Measurements from ENCODE around the gene RESP18. TPM values are rescaled to one million over a fixed set of nuclear protein-coding genes. Genes with fewer than 3 reads are reported as not detected.
"Not testable (repeated sequence)": the region's sequence is repeated elsewhere in the genome, so short reads cannot be mapped to it uniquely, and the experiment has no call there.

RESP18 gene
- polyA plus RNA-seq, 4 donors, result not detected

GRCh38 chr2:219293736-219294231 is 38.8 kb downstream of the RESP18 start:
- DNase-seq (ENCODE audit: low read depth in 4 of 4, low spot score in 3 of 4), result no peak

GRCh38 chr2:219292616-219293015 is 39.9 kb downstream of the RESP18 start:
- no peak for DNase-seq (ENCODE audit: low read depth in 4 of 4, low spot score in 3 of 4)

DNA sequence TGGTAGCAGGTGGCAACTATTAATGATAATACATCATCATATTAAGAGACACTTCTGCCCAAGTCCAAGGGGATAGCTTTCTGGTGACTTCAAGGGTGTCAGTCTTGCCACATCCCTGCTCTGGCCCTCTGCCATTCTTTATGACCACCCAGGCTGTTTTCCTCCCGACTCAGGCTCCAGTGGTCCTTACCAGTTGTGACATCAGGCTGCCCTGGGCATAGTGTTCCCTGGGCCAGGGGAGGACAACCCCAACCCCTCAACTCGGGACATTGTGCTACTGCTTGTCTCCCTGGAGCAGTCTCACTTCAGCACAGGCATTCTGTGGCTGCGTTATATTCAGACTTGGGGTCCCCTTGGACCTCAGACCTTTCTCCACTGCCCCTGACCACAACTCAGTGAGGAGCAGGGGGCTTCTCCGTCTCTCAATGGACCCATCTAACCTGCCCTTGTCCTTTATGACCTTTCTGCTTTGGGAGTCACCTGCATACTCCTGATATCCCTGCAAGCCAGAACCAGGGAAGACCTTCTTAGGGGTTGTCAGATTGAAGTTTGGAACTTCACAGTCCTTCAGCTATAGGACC is 40.5 kb downstream of the RESP18 start:
- DNase-seq (ENCODE audit: low read depth in 4 of 4, low spot score in 3 of 4), result no peak

GRCh38 chr2:219291394-219291793 is 41.1 kb downstream of the RESP18 start:
- DNase-seq (ENCODE audit: low read depth in 4 of 4, low spot score in 3 of 4), result no peak

- DNase-seq (ENCODE audit: low read depth in 4 of 4, low spot score in 3 of 4), result no peak
Measured at GRCh38 chr2:219290381-219291171, 42.0 kb downstream of the RESP18 start.

- no peak for DNase-seq (ENCODE audit: low read depth in 4 of 4, low spot score in 3 of 4)
Measured at GRCh38 chr2:219289537-219290361, 42.8 kb downstream of the RESP18 start.

GRCh38 chr2:219289195-219289536 is 43.4 kb downstream of the RESP18 start:
- DNase-seq (ENCODE audit: low read depth in 4 of 4, low spot score in 3 of 4), result no peak

GRCh38 chr2:219287580-219288265 is 44.8 kb downstream of the RESP18 start:
- no peak for DNase-seq (ENCODE audit: low read depth in 4 of 4, low spot score in 3 of 4)

- DNase-seq (ENCODE audit: low read depth in 4 of 4, low spot score in 3 of 4), result not testable (repeated sequence)
Measured at GRCh38 chr2:219287116-219287440, 45.5 kb downstream of the RESP18 start.

DNA sequence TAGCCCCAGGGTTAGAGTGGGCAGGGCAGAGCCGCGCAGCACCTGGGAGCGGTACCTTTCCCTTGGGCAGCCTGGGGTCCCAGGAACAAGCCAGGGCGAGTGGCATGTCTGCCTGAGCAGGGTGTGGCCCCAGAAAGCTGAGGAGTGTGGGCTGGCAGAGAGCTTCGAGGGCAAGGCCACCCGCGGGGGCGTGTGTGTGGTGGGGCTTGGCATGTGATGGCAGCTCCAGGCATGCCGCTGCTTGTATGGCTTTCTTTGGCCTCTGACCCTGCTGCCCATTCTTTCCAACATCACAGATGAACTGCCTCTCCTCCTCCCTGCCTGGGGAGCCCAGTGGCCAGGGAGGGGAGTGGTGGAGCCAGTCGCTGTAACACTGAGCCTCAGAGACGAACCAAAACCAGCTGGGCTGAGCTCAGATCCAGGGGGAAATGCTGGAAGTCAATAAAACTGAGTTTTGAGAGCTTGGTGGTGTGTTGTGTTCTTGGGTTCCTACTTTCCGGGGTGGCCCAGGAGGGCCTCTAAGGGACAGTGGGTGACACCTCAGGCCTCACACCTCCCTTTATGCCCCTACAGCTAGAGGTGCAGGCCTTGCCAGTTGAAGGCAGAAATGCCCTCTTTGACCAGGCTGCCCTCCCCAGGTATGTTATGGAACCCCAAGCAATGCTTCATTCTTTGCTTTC is 46.0 kb downstream of the RESP18 start:
- no peak for DNase-seq (ENCODE audit: low read depth in 4 of 4, low spot score in 3 of 4)

GRCh38 chr2:219285894-219286425 is 46.6 kb downstream of the RESP18 start:
- no peak for DNase-seq (ENCODE audit: low read depth in 4 of 4, low spot score in 3 of 4)

GRCh38 chr2:219285373-219285735 is 47.2 kb downstream of the RESP18 start:
- DNase-seq (ENCODE audit: low read depth in 4 of 4, low spot score in 3 of 4), result no peak

DNA sequence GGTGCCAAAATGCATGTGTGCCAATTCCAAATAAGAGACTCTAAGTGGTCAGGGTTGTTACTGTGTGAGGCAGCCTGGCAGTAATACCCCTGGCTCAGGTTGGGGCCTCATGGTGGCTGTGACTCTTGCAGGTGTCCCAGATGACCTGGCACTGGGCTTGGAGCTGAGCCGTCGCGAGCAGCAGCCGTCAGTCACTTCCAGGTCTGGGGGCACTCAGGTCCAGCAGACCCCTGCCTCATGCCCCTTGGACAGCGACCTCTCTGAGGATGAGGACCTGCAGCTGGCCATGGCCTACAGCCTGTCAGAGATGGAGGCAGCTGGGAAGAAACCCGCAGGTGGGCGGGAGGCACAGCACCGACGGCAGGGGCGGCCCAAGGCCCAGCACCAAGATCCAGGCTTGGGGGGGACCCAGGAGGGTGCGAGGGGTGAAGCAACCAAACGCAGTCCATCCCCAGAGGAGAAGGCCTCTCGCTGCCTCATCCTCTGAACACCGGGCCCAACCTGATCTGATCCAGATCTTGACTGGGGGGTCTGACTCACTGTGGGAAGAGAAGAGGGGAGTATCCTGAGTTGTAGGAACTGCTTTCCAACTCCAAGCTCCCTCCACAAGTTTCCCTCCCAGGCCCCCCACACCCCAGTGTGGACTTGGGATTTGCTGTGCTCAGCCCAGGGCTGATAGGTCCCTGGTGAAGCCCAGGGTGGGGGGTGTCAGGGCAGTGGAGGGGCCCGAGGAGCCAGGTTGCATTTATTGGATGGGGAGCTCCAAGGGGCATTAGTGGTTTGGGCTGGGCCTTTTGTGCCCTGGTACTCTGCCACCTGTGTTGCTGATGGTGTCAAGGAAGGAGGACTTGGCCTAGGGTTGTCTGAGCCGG is 47.8 kb downstream of the RESP18 start:
- DNase-seq (ENCODE audit: low read depth in 4 of 4, low spot score in 3 of 4), result no peak

DNA sequence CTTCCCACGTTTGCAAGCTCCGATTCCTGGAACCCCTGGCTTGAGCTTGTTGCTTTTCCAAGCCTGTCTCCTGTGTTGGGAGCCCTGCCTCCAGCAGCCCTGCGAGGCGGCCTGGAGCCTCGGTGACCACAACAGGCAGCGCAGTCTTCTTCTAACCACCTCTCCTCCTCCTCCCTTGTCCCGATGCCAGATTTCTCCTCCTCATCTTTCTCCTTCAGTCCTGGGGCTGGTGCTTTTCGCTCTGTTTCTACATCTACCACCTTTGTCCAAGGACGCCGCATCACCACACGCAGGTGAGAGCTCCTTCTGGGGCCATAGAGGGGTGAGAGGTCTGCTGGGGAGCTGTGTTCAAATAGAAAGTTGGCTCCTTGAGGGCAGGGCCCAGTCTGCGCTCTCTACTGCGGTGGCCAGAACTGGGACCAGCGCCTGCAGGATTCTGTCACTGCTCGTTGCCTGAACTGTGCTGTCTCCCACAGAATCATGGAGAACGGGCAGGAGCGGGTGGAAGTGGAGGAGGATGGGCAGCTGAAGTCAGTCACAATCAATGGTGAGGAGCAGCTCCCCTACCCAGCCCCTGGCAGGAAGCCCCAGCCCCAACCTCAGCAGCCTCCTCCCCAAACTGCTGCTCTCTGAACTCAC is 49.5 kb downstream of the RESP18 start:
- DNase-seq (ENCODE audit: low read depth in 4 of 4, low spot score in 3 of 4), result no peak

DNA sequence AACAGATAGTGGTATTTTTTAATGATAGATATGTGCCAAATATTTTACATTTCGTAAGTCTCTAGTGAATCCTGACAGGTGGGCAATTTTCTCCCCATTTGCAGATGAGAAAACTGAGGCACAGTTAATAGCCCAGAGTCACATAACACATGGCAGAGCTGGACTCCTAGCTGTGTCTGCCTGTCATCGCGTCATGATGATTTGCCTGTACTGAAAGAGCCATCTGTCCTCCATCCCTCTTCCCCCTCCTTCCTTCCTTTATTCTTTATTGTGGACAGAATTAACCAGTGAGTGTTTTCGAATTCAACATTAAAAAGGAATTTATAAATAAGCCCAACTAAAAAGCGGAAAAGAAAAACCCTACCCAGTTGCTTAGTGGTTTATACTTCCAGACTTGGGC is 50.2 kb downstream of the RESP18 start:
- DNase-seq (ENCODE audit: low read depth in 4 of 4, low spot score in 3 of 4), result no peak

DNA sequence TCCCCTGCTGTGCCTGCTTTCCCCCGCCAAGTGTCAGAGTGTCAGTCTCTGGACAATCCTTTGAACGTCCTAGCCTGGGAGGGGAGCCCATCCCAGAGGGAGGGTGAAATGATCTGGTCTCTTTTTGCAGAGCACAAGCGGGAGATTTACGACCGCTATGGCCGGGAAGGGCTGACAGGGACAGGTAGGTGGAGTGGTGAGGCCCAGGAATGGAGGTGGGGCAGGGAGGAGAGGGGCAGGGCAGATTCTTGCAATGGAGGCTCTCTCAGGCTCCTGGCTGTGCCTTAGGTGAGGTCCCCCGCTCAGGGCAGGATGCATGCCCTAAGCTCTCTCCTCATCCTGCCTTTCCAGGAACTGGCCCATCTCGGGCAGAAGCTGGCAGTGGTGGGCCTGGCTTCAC is 51.0 kb downstream of the RESP18 start:
- DNase-seq (ENCODE audit: low read depth in 4 of 4, low spot score in 3 of 4), result no peak

DNA sequence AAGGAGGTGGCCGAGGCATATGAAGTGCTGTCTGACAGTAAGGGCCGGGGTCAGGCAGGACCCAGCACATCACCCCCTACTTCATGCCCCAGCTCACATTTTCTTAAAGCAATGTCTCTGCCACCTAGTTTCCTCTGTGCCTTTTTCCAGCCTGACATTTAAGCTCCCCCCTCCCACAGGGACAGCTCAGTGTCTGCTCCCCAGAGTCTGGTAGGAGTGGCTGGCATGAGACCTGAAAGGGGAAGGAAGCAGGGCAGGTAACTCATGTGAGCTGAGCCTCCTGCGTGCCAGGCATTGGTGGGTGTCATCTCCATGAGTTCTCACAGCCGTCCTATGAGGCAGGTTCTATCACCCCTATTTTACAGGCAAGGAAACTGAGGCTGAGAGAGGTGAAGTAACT is 51.9 kb downstream of the RESP18 start:
- no peak for DNase-seq (ENCODE audit: low read depth in 4 of 4, low spot score in 3 of 4)

DNA sequence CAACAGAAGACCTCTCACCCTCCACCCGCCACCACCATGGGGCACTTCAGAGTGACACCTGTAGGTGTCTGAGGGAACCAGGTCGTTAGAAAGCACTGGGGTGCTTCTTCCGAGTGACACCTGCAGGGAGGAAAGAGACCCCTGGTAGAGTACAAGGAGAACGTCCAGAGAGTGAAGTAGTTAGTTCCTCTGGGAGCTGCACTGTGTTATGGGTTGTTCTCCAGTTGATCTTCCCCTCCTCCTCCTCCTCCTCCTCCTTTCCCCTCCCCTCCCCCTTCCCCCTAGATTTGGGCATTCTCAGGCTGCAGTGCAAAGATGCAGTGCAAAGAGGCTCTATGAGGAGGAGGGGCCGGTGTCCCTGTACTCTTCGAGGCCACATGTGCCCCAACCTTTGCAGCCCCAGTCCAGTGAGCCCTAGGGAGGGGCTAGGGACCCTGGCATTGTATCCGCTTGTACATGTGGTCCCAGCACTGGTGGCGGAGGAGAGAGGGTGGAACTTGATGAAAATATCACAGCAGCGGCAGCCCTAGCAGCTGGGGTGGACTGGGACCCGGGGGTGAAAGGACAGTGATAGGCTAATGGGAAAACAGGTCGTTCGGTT is 52.5 kb downstream of the RESP18 start:
- no peak for DNase-seq (ENCODE audit: low read depth in 4 of 4, low spot score in 3 of 4)
